Measurements from ENCODE around the gene NANS. TPM values are rescaled to one million over a fixed set of nuclear protein-coding genes. Genes with fewer than 3 reads are reported as not detected.

Gene NANS
- total and polyA plus RNA-seq, 5 donors from 2014 or later: 34.4 to 51.4 (median 37.8) TPM

GRCh38 chr9:98080326-98080725 lies 23.8 kb downstream of the NANS start:
- H3K4me1 ChIP-seq (ENCODE audit: control insufficient read depth, insufficient read depth, low read length, poor library complexity, severe bottlenecking): peaks cover 52% of the 10 kb centered on the region
- Mint-ChIP-seq H3K27ac (peak overlapping the region in 1 of 3 donors; percentile 90), H3K27me3 (no peaks in the 10 kb centered on the region), H3K4me1 (peaks cover 18 to 87% (median 63%) of the 10 kb centered on the region in 4 donors), H3K4me3 (no peak overlapping the region), H3K9me3 (no peaks in the 10 kb centered on the region), H3K36me3 (peaks cover 57% of the 10 kb centered on the region)
- DNase-seq (no peak), ATAC-seq (ENCODE audit: low read depth in 2 of 2) (no peak)
- no peak overlapping the region for H3K4me3 ChIP-seq (ENCODE audit: low read depth, low read length)
- peaks cover 60% of the 10 kb centered on the region for H3K36me3 ChIP-seq (ENCODE audit: control insufficient read depth, insufficient read depth, low read length)
- H3K27me3 ChIP-seq (ENCODE audit: control insufficient read depth, insufficient read depth, low read length): no peaks in the 10 kb centered on the region
- H3K9me3 ChIP-seq (ENCODE audit: control insufficient read depth in 2 of 2, low read length in 2 of 2): no peaks in the 10 kb centered on the region
- H3K27ac ChIP-seq (ENCODE audit: insufficient read depth, low read length, poor library complexity, severe bottlenecking): peak overlapping the region; percentile 34

- no peaks in the 10 kb centered on the region for H3K27me3 ChIP-seq (ENCODE audit: control insufficient read depth, insufficient read depth, low read length)
- Mint-ChIP-seq H3K4me1 (peaks cover 18 to 87% (median 64%) of the 10 kb centered on the region in 4 donors), H3K4me3 (no peak overlapping the region), H3K9me3 (no peaks in the 10 kb centered on the region), H3K27ac (peak overlapping the region; percentile 68 to 99 (median 90)), H3K27me3 (no peaks in the 10 kb centered on the region), H3K36me3 (peaks cover 62% of the 10 kb centered on the region)
- H3K4me3 ChIP-seq (ENCODE audit: low read depth, low read length): no peak overlapping the region
- no peaks in the 10 kb centered on the region for H3K9me3 ChIP-seq (ENCODE audit: control insufficient read depth in 2 of 2, low read length in 2 of 2)
- H3K36me3 ChIP-seq (ENCODE audit: control insufficient read depth, insufficient read depth, low read length): peaks cover 64% of the 10 kb centered on the region
- peaks cover 49% of the 10 kb centered on the region for H3K4me1 ChIP-seq (ENCODE audit: control insufficient read depth, insufficient read depth, low read length, poor library complexity, severe bottlenecking)
- no peak for DNase-seq
- H3K27ac ChIP-seq (ENCODE audit: insufficient read depth, low read length, poor library complexity, severe bottlenecking): peak overlapping the region; percentile 34
- no peak for ATAC-seq (ENCODE audit: low read depth in 2 of 2)
Observed at GRCh38 chr9:98080780-98081179, 24.2 kb downstream of the NANS start.

- Mint-ChIP-seq H3K4me1 (peaks cover 20 to 87% (median 62%) of the 10 kb centered on the region in 4 donors), H3K27me3 (no peaks in the 10 kb centered on the region), H3K9me3 (no peaks in the 10 kb centered on the region), H3K36me3 (peaks cover 69% of the 10 kb centered on the region), H3K4me3 (peak overlapping the region in 3 of 4 donors; percentile 28 to 74 (median 29)), H3K27ac (peak overlapping the region; percentile 68 to 99 (median 90))
- peak overlapping the region; percentile 59 for H3K27ac ChIP-seq (ENCODE audit: insufficient read depth, low read length, poor library complexity, severe bottlenecking)
- no peaks in the 10 kb centered on the region for H3K9me3 ChIP-seq (ENCODE audit: control insufficient read depth in 2 of 2, low read length in 2 of 2)
- DNase-seq: peak in 1 of 3 donors; percentile 67
- H3K36me3 ChIP-seq (ENCODE audit: control insufficient read depth, insufficient read depth, low read length): peaks cover 72% of the 10 kb centered on the region
- peaks cover 48% of the 10 kb centered on the region for H3K4me1 ChIP-seq (ENCODE audit: control insufficient read depth, insufficient read depth, low read length, poor library complexity, severe bottlenecking)
- peak; percentile 70 to 86 for ATAC-seq (ENCODE audit: low read depth in 2 of 2)
- no peak overlapping the region for H3K4me3 ChIP-seq (ENCODE audit: low read depth, low read length)
- H3K27me3 ChIP-seq (ENCODE audit: control insufficient read depth, insufficient read depth, low read length): no peaks in the 10 kb centered on the region
Observed at GRCh38 chr9:98081477-98082219, 25.1 kb downstream of the NANS start.

- peaks cover 75% of the 10 kb centered on the region for H3K36me3 ChIP-seq (ENCODE audit: control insufficient read depth, insufficient read depth, low read length)
- H3K4me3 ChIP-seq (ENCODE audit: low read depth, low read length): no peak overlapping the region
- no peaks in the 10 kb centered on the region for H3K27me3 ChIP-seq (ENCODE audit: control insufficient read depth, insufficient read depth, low read length)
- H3K4me1 ChIP-seq (ENCODE audit: control insufficient read depth, insufficient read depth, low read length, poor library complexity, severe bottlenecking): peaks cover 41% of the 10 kb centered on the region
- no peaks in the 10 kb centered on the region for H3K9me3 ChIP-seq (ENCODE audit: control insufficient read depth in 2 of 2, low read length in 2 of 2)
- H3K4me1 Mint-ChIP-seq: peaks cover 23 to 80% (median 57%) of the 10 kb centered on the region in 4 donors
- H3K36me3 Mint-ChIP-seq: peaks cover 67% of the 10 kb centered on the region
- H3K27ac ChIP-seq (ENCODE audit: insufficient read depth, low read length, poor library complexity, severe bottlenecking): no peak overlapping the region
- DNase-seq (no peak), ATAC-seq (ENCODE audit: low read depth in 2 of 2) (no peak)
- peak overlapping the region; percentile 84 to 99 (median 85) for H3K27ac Mint-ChIP-seq
- H3K9me3 Mint-ChIP-seq: no peaks in the 10 kb centered on the region
- H3K4me3 Mint-ChIP-seq: peak overlapping the region in 1 of 4 donors; percentile 26
- H3K27me3 Mint-ChIP-seq: no peaks in the 10 kb centered on the region
Observed at GRCh38 chr9:98083061-98083501, 26.5 kb downstream of the NANS start.

- H3K9me3 Mint-ChIP-seq: no peaks in the 10 kb centered on the region
- Histone ChIP-seq H3K9me3 (ENCODE audit: control insufficient read depth in 2 of 2, low read length in 2 of 2) (no peaks in the 10 kb centered on the region), H3K36me3 (ENCODE audit: control insufficient read depth, insufficient read depth, low read length) (peaks cover 73% of the 10 kb centered on the region), H3K27me3 (ENCODE audit: control insufficient read depth, insufficient read depth, low read length) (no peaks in the 10 kb centered on the region), H3K27ac (ENCODE audit: insufficient read depth, low read length, poor library complexity, severe bottlenecking) (no peak overlapping the region), H3K4me3 (ENCODE audit: low read depth, low read length) (no peak overlapping the region), H3K4me1 (ENCODE audit: control insufficient read depth, insufficient read depth, low read length, poor library complexity, severe bottlenecking) (peaks cover 41% of the 10 kb centered on the region)
- peak overlapping the region; percentile 84 to 99 (median 85) for H3K27ac Mint-ChIP-seq
- H3K27me3 Mint-ChIP-seq: no peaks in the 10 kb centered on the region
- peak overlapping the region; percentile 0 to 26 (median 8) for H3K4me3 Mint-ChIP-seq
- H3K36me3 Mint-ChIP-seq: peaks cover 68% of the 10 kb centered on the region
- peaks cover 23 to 83% (median 58%) of the 10 kb centered on the region in 4 donors for H3K4me1 Mint-ChIP-seq
- no peak for ATAC-seq (ENCODE audit: low read depth in 2 of 2)
- DNase-seq: no peak
Observed at GRCh38 chr9:98083566-98084183, 27.1 kb downstream of the NANS start.

- H3K36me3 ChIP-seq (ENCODE audit: control insufficient read depth, insufficient read depth, low read length): peaks cover 71% of the 10 kb centered on the region
Observed at GRCh38 chr9:98084396-98084795, 27.9 kb downstream of the NANS start.

GRCh38 chr9:98085058-98085457 lies 28.5 kb downstream of the NANS start:
- no peak overlapping the region for H3K27ac ChIP-seq (ENCODE audit: insufficient read depth, low read length, poor library complexity, severe bottlenecking)
- H3K4me3 Mint-ChIP-seq: peak overlapping the region in 1 of 4 donors; percentile 39
- peaks cover 70% of the 10 kb centered on the region for H3K36me3 Mint-ChIP-seq
- H3K9me3 ChIP-seq (ENCODE audit: control insufficient read depth in 2 of 2, low read length in 2 of 2): no peaks in the 10 kb centered on the region
- no peaks in the 10 kb centered on the region for H3K9me3 Mint-ChIP-seq
- peaks cover 31 to 87% (median 66%) of the 10 kb centered on the region in 4 donors for H3K4me1 Mint-ChIP-seq
- no peak for ATAC-seq (ENCODE audit: low read depth in 2 of 2)
- H3K4me3 ChIP-seq (ENCODE audit: low read depth, low read length): no peak overlapping the region
- peaks cover 45% of the 10 kb centered on the region for H3K4me1 ChIP-seq (ENCODE audit: control insufficient read depth, insufficient read depth, low read length, poor library complexity, severe bottlenecking)
- no peaks in the 10 kb centered on the region for H3K27me3 ChIP-seq (ENCODE audit: control insufficient read depth, insufficient read depth, low read length)
- peaks cover 71% of the 10 kb centered on the region for H3K36me3 ChIP-seq (ENCODE audit: control insufficient read depth, insufficient read depth, low read length)
- no peak for DNase-seq
- H3K27me3 Mint-ChIP-seq: no peaks in the 10 kb centered on the region
- peak overlapping the region in 2 of 3 donors; percentile 84 to 90 for H3K27ac Mint-ChIP-seq

More at GRCh38 chr9:98084396-98084795, 27.9 kb downstream of the NANS start:
- H3K4me3 ChIP-seq (ENCODE audit: low read depth, low read length): no peak overlapping the region
- no peak for ATAC-seq (ENCODE audit: low read depth in 2 of 2)
- Mint-ChIP-seq H3K27ac (peak overlapping the region in 2 of 3 donors; percentile 2 to 84), H3K36me3 (peaks cover 66% of the 10 kb centered on the region), H3K4me1 (peaks cover 24 to 85% (median 60%) of the 10 kb centered on the region in 4 donors), H3K9me3 (no peaks in the 10 kb centered on the region), H3K4me3 (peak overlapping the region in 1 of 4 donors; percentile 22), H3K27me3 (no peaks in the 10 kb centered on the region)
- H3K27ac ChIP-seq (ENCODE audit: insufficient read depth, low read length, poor library complexity, severe bottlenecking): no peak overlapping the region
- no peak for DNase-seq
- peaks cover 45% of the 10 kb centered on the region for H3K4me1 ChIP-seq (ENCODE audit: control insufficient read depth, insufficient read depth, low read length, poor library complexity, severe bottlenecking)
- H3K9me3 ChIP-seq (ENCODE audit: control insufficient read depth in 2 of 2, low read length in 2 of 2): no peaks in the 10 kb centered on the region
- H3K27me3 ChIP-seq (ENCODE audit: control insufficient read depth, insufficient read depth, low read length): no peaks in the 10 kb centered on the region

Measured in CD4-positive, CD25-positive, alpha-beta regulatory T cell (primary cell).